Subcutaneous abdominal adipose tissue (tissue), 5 donors: ENCODE measurements around the gene FFAR2.
"Not testable (repeated sequence)": the region's sequence is repeated elsewhere in the genome, so short reads cannot be mapped to it uniquely, and the experiment has no call there.

Experiments
- H3K27ac ChIP-seq: one replicate; pipeline ENCODE4 v1.7.0; 2013; ENCODE audit warnings: low read depth, mild to moderate bottlenecking, inconsistent platforms, low read length, moderate library complexity
- H3K27me3 ChIP-seq, 5 donors: one replicate each; pipeline ENCODE4 v1.7.0; 2013; ENCODE audit warnings: low read length in 5 of 5, inconsistent platforms in 1 of 5; ENCODE audit not compliant: control insufficient read depth in 5 of 5, insufficient read depth in 4 of 5
- H3K36me3 ChIP-seq, 5 donors: one replicate each; pipeline ENCODE4 v1.7.0; 2013; ENCODE audit warnings: low read length in 5 of 5; ENCODE audit not compliant: control insufficient read depth in 5 of 5, insufficient read depth in 5 of 5
- H3K4me1 ChIP-seq, 5 donors: one replicate each; pipeline ENCODE4 v1.7.0; 2013; ENCODE audit warnings: low read length in 5 of 5, mild to moderate bottlenecking in 3 of 5, moderate library complexity in 1 of 5; ENCODE audit not compliant: control insufficient read depth in 5 of 5, insufficient read depth in 5 of 5
- H3K4me3 ChIP-seq, 5 donors: one replicate each; pipeline ENCODE4 v1.7.0; 2013; ENCODE audit warnings: low read length in 5 of 5, low read depth in 1 of 5
- H3K9ac ChIP-seq, 5 donors: one replicate each; pipeline ENCODE4 v1.7.0; 2013; ENCODE audit warnings: low read length in 5 of 5, mild to moderate bottlenecking in 4 of 5, moderate library complexity in 3 of 5
- H3K9me3 ChIP-seq, 5 donors: one replicate each; pipeline ENCODE4 v1.7.0; 2013; ENCODE audit warnings: low read length in 5 of 5; ENCODE audit not compliant: control insufficient read depth in 5 of 5
- donor health status: healthy.
- donor health status: healthy.
- donor health status: healthy.
- donor health status: healthy.
- donor health status: healthy.

The FFAR2 gene

DNA sequence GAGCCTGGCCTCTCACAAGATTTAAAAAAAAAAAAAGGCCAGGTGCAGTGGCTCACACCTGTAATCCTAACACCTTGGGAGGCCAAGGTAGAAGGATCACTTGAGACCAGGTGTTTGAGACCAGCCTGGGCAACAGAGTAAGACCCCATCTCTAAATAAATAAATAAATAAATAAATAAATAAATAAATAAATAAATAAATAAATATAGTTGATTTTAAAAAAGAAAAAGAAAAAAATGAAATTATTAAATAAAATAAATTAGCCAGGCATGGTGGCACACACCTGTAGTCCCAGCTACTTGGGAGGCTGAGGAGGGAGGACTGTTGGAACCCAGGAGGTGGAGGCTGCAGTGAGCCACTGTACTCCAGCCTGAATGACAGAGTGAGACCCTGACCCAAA, 13.7 kb downstream of the FFAR2 start:
- H3K9me3 ChIP-seq, H3K9ac ChIP-seq, H3K4me3 ChIP-seq, H3K27me3 ChIP-seq, H3K36me3 ChIP-seq: not testable (repeated sequence)
- Histone ChIP-seq H3K4me1 (peaks cover 23 to 66% (median 53%) of the 10 kb centered on the region in 5 donors), H3K27ac (peak overlapping the region; percentile 9)

- Histone ChIP-seq H3K27me3 (no peaks in the 10 kb centered on the region), H3K9ac (no peak overlapping the region), H3K4me3 (no peak overlapping the region), H3K4me1 (peaks cover 23 to 70% (median 58%) of the 10 kb centered on the region in 5 donors), H3K9me3 (no peaks in the 10 kb centered on the region), H3K36me3 (no peaks in the 10 kb centered on the region), H3K27ac (peak overlapping the region; percentile 39)
These were observed 14.5 kb downstream of the FFAR2 start for GRCh38 chr19:35462476-35462953.

- H3K9me3 ChIP-seq, H3K9ac ChIP-seq, H3K4me3 ChIP-seq, H3K36me3 ChIP-seq, H3K27me3 ChIP-seq: not testable (repeated sequence)
- peak overlapping the region; percentile 39 for H3K27ac ChIP-seq
- peaks cover 23 to 70% (median 58%) of the 10 kb centered on the region in 5 donors for H3K4me1 ChIP-seq
These were observed 14.9 kb downstream of the FFAR2 start for GRCh38 chr19:35462956-35463355.

GRCh38 chr19:35466259-35466658, 18.2 kb downstream of the FFAR2 start:
- H3K4me3 ChIP-seq, result no peak overlapping the region
- H3K9ac ChIP-seq, result no peak overlapping the region
- peaks cover under 1 to 49% (median 32%) of the 10 kb centered on the region in 5 donors for H3K4me1 ChIP-seq
- H3K36me3 ChIP-seq, result no peaks in the 10 kb centered on the region
- H3K27me3 ChIP-seq, result no peaks in the 10 kb centered on the region
- no peak overlapping the region for H3K27ac ChIP-seq
- no peaks in the 10 kb centered on the region for H3K9me3 ChIP-seq

- Histone ChIP-seq H3K4me1 (peaks cover 0 to 30% (median 25%) of the 10 kb centered on the region in 5 donors), H3K9ac (no peak overlapping the region), H3K9me3 (no peaks in the 10 kb centered on the region), H3K36me3 (no peaks in the 10 kb centered on the region), H3K4me3 (no peak overlapping the region), H3K27me3 (no peaks in the 10 kb centered on the region), H3K27ac (no peak overlapping the region)
These were observed 20.6 kb downstream of the FFAR2 start for GRCh38 chr19:35468637-35469036.

DNA sequence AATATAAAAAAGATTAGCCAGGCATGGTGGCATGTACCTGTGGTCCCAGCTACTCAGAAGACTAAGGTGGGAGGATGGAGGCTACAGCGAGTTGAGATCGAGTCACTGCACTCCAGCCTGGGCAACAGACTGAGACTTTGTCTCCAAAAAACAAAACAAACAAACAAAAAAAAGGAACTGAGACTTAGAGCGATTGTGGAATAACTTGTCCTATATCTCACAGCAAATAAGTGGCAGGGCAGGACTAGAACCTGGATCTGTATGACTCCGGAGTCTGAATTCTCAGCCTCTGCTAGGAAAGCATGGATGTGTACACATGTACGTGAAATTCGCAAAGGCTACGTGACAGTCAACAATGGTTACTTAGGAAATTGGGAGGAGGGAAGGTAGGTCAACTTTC, 22.1 kb downstream of the FFAR2 start:
- Histone ChIP-seq H3K9me3 (no peaks in the 10 kb centered on the region), H3K27ac (no peak overlapping the region), H3K9ac (no peak overlapping the region), H3K4me1 (peaks cover 0 to 28% (median 25%) of the 10 kb centered on the region in 5 donors), H3K4me3 (no peak overlapping the region), H3K36me3 (no peaks in the 10 kb centered on the region), H3K27me3 (no peaks in the 10 kb centered on the region)

DNA sequence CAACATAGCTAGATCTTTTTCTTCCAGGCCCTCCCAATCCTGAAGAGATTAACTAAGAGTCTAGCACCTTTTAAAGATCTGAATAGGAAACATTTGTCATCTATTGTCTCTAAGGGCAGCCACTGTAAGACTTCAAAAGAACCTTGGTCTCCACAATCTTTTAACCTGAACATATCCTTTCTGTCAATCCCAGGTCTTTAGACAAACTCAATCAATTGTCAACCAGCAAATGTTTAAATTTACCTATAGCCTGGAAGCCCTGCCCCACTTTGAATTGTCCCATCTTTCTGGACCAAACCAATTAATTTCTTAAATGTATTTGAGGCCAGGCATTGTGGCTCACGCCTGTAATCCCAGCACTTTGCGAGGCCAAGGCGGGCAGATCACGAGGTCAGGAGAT, 23.0 kb downstream of the FFAR2 start:
- not testable (repeated sequence) for H3K4me3 ChIP-seq, H3K27me3 ChIP-seq, H3K9me3 ChIP-seq, H3K36me3 ChIP-seq, H3K9ac ChIP-seq, H3K27ac ChIP-seq
- H3K4me1 ChIP-seq, result peaks cover 0 to 28% (median 25%) of the 10 kb centered on the region in 5 donors

DNA sequence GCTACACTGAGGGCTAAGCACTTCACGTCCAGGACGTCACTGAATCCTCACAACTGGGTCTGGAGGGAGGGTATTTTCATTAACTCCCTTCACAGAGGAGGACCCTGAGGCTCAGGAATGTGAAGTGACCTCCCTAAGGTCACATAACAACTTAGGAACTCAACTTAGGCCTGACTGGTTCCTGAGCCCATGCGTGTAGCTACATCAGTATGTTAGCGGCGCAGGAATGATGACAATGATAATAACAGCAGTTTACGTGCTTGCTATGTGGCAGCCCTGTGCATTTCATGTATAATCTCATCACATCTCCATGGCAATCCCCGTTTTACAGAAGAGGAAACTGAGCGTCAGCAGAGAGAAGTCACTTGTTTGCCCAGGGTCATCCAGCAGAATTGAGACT, 23.9 kb downstream of the FFAR2 start:
- Histone ChIP-seq H3K4me1 (peaks cover 0 to 19% (median 17%) of the 10 kb centered on the region in 5 donors), H3K4me3 (no peak overlapping the region), H3K9ac (no peak overlapping the region), H3K27me3 (no peaks in the 10 kb centered on the region), H3K27ac (no peak overlapping the region), H3K36me3 (no peaks in the 10 kb centered on the region), H3K9me3 (no peaks in the 10 kb centered on the region)

GRCh38 chr19:35474104-35474503, 26.0 kb downstream of the FFAR2 start:
- Histone ChIP-seq H3K4me1 (peaks cover 0 to 3% (median 0%) of the 10 kb centered on the region in 5 donors), H3K36me3 (no peaks in the 10 kb centered on the region), H3K9me3 (no peaks in the 10 kb centered on the region), H3K9ac (no peak overlapping the region), H3K27me3 (no peaks in the 10 kb centered on the region), H3K27ac (no peak overlapping the region), H3K4me3 (no peak overlapping the region)

GRCh38 chr19:35474594-35474993, 26.5 kb downstream of the FFAR2 start:
- not testable (repeated sequence) for H3K27ac ChIP-seq, H3K36me3 ChIP-seq, H3K27me3 ChIP-seq, H3K4me1 ChIP-seq, H3K9me3 ChIP-seq, H3K4me3 ChIP-seq, H3K9ac ChIP-seq

GRCh38 chr19:35476149-35476548, 28.1 kb downstream of the FFAR2 start:
- Histone ChIP-seq H3K27me3 (no peaks in the 10 kb centered on the region), H3K9ac (no peak overlapping the region), H3K36me3 (no peaks in the 10 kb centered on the region), H3K4me1 (no peaks in the 10 kb centered on the region), H3K9me3 (no peaks in the 10 kb centered on the region), H3K4me3 (no peak overlapping the region), H3K27ac (no peak overlapping the region)
